ENCODE results near the gene ARHGEF9.
"Not testable (repeated sequence)": the region's sequence is repeated elsewhere in the genome, so short reads cannot be mapped to it uniquely, and the experiment has no call there.

Gene ARHGEF9

GRCh38 chrX:63656871-63657580 is 128.0 kb downstream of the ARHGEF9 start:
- Histone ChIP-seq H3K9me3 (ENCODE audit: insufficient read depth, low read length) (no peaks in the 10 kb centered on the region), H3F3A (ENCODE audit: insufficient read depth) (no peaks in the 10 kb centered on the region), H3K79me2 (ENCODE audit: insufficient read depth, low read length) (no peaks in the 10 kb centered on the region), H3K9ac (ENCODE audit: low read length) (no peak overlapping the region), H3K9me2 (replicated peaks; ENCODE audit: insufficient read depth, low read length) (no peaks in the 10 kb centered on the region), H3K27me3 (ENCODE audit: low read length) (no peaks in the 10 kb centered on the region), H3K4me3 (ENCODE audit: insufficient read depth, low read length, poor library complexity, severe bottlenecking) (no peak overlapping the region), H2AFZ (ENCODE audit: low read depth, low read length, severe bottlenecking) (no peak overlapping the region), H4K20me1 (ENCODE audit: low read depth, low read length) (no peaks in the 10 kb centered on the region), H3K4me2 (ENCODE audit: low read depth, low read length, poor library complexity, severe bottlenecking) (no peak overlapping the region), H3K36me3 (ENCODE audit: low read length) (0 out of 2 replicates have a peak, but pooled peaks cover 2% of the 10 kb centered on the region), H3K27ac (ENCODE audit: low read depth, low read length) (no peak overlapping the region)
- TF ChIP-seq, protein P1, sequence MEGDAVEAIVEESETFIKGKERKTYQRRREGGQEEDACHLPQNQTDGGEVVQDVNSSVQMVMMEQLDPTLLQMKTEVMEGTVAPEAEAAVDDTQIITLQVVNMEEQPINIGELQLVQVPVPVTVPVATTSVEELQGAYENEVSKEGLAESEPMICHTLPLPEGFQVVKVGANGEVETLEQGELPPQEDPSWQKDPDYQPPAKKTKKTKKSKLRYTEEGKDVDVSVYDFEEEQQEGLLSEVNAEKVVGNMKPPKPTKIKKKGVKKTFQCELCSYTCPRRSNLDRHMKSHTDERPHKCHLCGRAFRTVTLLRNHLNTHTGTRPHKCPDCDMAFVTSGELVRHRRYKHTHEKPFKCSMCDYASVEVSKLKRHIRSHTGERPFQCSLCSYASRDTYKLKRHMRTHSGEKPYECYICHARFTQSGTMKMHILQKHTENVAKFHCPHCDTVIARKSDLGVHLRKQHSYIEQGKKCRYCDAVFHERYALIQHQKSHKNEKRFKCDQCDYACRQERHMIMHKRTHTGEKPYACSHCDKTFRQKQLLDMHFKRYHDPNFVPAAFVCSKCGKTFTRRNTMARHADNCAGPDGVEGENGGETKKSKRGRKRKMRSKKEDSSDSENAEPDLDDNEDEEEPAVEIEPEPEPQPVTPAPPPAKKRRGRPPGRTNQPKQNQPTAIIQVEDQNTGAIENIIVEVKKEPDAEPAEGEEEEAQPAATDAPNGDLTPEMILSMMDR (IDR thresholded peaks at IDR 0.05; ENCODE audit: insufficient read depth, low read length, poor library complexity, severe bottlenecking), result no peak
- TF ChIP-seq EZH2phosphoT487 (conservative IDR thresholded peaks at IDR 0.05; ENCODE audit: low read length), result no peak

GRCh38 chrX:63652086-63652765 is 132.8 kb downstream of the ARHGEF9 start:
- no peak for TF ChIP-seq EZH2phosphoT487 (conservative IDR thresholded peaks at IDR 0.05; ENCODE audit: low read length)
- TF ChIP-seq, protein P1 (IDR thresholded peaks at IDR 0.05; ENCODE audit: insufficient read depth, low read length, poor library complexity, severe bottlenecking), result no peak
- H3F3A ChIP-seq (ENCODE audit: insufficient read depth), result no peaks in the 10 kb centered on the region
- no peak overlapping the region for H2AFZ ChIP-seq (ENCODE audit: low read depth, low read length, severe bottlenecking)
- H4K20me1 ChIP-seq (ENCODE audit: low read depth, low read length), result no peaks in the 10 kb centered on the region
- peaks cover 2% of the 10 kb centered on the region; the same call in 1 of the 2 replicates for H3K36me3 ChIP-seq (ENCODE audit: low read length)
- no peaks in the 10 kb centered on the region for H3K79me2 ChIP-seq (ENCODE audit: insufficient read depth, low read length)
- H3K9me2 ChIP-seq (replicated peaks; ENCODE audit: insufficient read depth, low read length), result no peaks in the 10 kb centered on the region
- no peak overlapping the region for H3K9ac ChIP-seq (ENCODE audit: low read length)
- no peak overlapping the region for H3K4me2 ChIP-seq (ENCODE audit: low read depth, low read length, poor library complexity, severe bottlenecking)
- H3K27me3 ChIP-seq (ENCODE audit: low read length), result no peaks in the 10 kb centered on the region
- H3K4me3 ChIP-seq (ENCODE audit: insufficient read depth, low read length, poor library complexity, severe bottlenecking), result no peak overlapping the region
- no peaks in the 10 kb centered on the region for H3K9me3 ChIP-seq (ENCODE audit: insufficient read depth, low read length)
- H3K27ac ChIP-seq (ENCODE audit: low read depth, low read length), result no peak overlapping the region

DNA sequence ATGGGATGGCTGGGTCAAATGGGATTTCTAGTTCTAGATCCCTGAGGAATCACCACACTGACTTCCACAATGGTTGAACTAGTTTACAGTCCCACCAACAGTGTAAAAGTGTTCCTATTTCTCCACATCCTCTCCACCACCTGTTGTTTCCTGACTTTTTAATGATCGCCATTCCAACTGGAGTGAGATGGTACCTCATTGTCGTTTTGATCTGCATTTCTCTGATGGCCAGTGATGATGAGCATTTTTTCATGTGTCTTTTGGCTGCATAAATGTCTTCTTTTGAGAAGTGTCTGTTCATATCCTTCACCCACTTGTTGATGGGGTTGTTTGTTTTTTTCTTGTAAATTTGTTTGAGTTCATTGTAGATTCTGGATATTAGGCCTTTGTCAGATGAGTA is 139.3 kb downstream of the ARHGEF9 start:
- not testable (repeated sequence) for H3K27ac ChIP-seq (ENCODE audit: low read depth, low read length); H3K79me2 ChIP-seq (ENCODE audit: insufficient read depth, low read length); H3K4me2 ChIP-seq (ENCODE audit: low read depth, low read length, poor library complexity, severe bottlenecking); H3K36me3 ChIP-seq (ENCODE audit: low read length); H3K9ac ChIP-seq (ENCODE audit: low read length); H3K9me3 ChIP-seq (ENCODE audit: insufficient read depth, low read length); H4K20me1 ChIP-seq (ENCODE audit: low read depth, low read length); H2AFZ ChIP-seq (ENCODE audit: low read depth, low read length, severe bottlenecking); H3K27me3 ChIP-seq (ENCODE audit: low read length); H3K4me3 ChIP-seq (ENCODE audit: insufficient read depth, low read length, poor library complexity, severe bottlenecking); H3F3A ChIP-seq (ENCODE audit: insufficient read depth); H3K9me2 ChIP-seq (replicated peaks; ENCODE audit: insufficient read depth, low read length)

GRCh38 chrX:63635750-63636149 is 149.3 kb downstream of the ARHGEF9 start:
- Histone ChIP-seq H3K27me3 (ENCODE audit: low read length) (no peaks in the 10 kb centered on the region), H3K4me3 (ENCODE audit: insufficient read depth, low read length, poor library complexity, severe bottlenecking) (no peak overlapping the region), H3K9ac (ENCODE audit: low read length) (no peak overlapping the region), H3K27ac (ENCODE audit: low read depth, low read length) (no peak overlapping the region), H3K79me2 (ENCODE audit: insufficient read depth, low read length) (no peaks in the 10 kb centered on the region), H3K36me3 (ENCODE audit: low read length) (peaks cover 3% of the 10 kb centered on the region; the same call in 1 of the 2 replicates), H3K4me2 (ENCODE audit: low read depth, low read length, poor library complexity, severe bottlenecking) (no peak overlapping the region), H3F3A (ENCODE audit: insufficient read depth) (no peaks in the 10 kb centered on the region), H2AFZ (ENCODE audit: low read depth, low read length, severe bottlenecking) (no peak overlapping the region), H3K9me2 (replicated peaks; ENCODE audit: insufficient read depth, low read length) (no peaks in the 10 kb centered on the region), H4K20me1 (ENCODE audit: low read depth, low read length) (no peaks in the 10 kb centered on the region), H3K9me3 (ENCODE audit: insufficient read depth, low read length) (no peaks in the 10 kb centered on the region)
- TF ChIP-seq, protein P1 (IDR thresholded peaks at IDR 0.05; ENCODE audit: insufficient read depth, low read length, poor library complexity, severe bottlenecking), result no peak
- TF ChIP-seq EZH2phosphoT487 (conservative IDR thresholded peaks at IDR 0.05; ENCODE audit: low read length), result no peak
